ENCODE data around the gene LCAT.
A peak's percentile ranks its signal among the peaks of the same experiment; 100 is the strongest.

LCAT gene

DNA sequence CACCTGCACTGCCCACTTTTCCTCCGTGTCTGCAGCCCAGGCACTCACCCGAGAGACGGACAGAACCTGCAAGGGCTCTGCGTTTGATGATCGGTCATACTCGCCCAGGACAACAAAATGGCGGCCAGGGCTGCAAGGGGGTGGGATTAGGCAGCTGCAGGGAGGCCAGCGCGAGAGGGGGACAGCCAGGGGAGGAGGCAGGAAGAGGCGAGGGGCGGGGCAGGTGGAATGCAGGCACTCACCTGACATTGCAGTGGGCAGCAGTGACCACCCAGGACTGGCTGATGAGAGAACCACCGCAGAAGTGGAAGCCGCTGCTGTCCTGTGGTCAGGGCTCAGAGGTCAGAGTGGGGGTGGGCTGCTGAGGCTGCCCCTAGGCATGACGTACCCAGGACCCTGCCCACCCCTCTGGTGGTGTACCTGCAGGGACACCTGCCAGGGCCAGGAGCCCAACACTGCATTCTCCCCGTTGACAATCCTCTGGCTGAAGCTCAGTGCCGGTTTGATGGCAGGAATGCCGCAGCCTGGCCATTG is 13.2 kb downstream of the LCAT start:
- DNase-seq (ENCODE audit: low read depth) = no peak
- TF ChIP-seq CTCF (IDR thresholded peaks at IDR 0.05; ENCODE audit: insufficient read depth, low read depth, low read length, missing control alignments) = no peak
- H3K4me3 ChIP-seq (ENCODE audit: low read length) = no peak overlapping the region

- no peak for TF ChIP-seq CTCF (IDR thresholded peaks at IDR 0.05; ENCODE audit: insufficient read depth, low read depth, low read length, missing control alignments)
- no peak for DNase-seq (ENCODE audit: low read depth)
- no peak overlapping the region for H3K4me3 ChIP-seq (ENCODE audit: low read length)
Observed at GRCh38 chr16:67930191-67930590, 13.7 kb downstream of the LCAT start.

- no peak overlapping the region for H3K4me3 ChIP-seq (ENCODE audit: low read length)
- TF ChIP-seq CTCF (IDR thresholded peaks at IDR 0.05; ENCODE audit: insufficient read depth, low read depth, low read length, missing control alignments) = peak; percentile 95
- DNase-seq (ENCODE audit: low read depth) = peak; percentile 70
Observed at GRCh38 chr16:67928561-67929364, 15.2 kb downstream of the LCAT start.

- no peak for DNase-seq (ENCODE audit: low read depth)
- H3K4me3 ChIP-seq (ENCODE audit: low read length) = no peak overlapping the region
- no peak for TF ChIP-seq CTCF (IDR thresholded peaks at IDR 0.05; ENCODE audit: insufficient read depth, low read depth, low read length, missing control alignments)
Observed at GRCh38 chr16:67928147-67928546, 15.8 kb downstream of the LCAT start.

- no peak for TF ChIP-seq CTCF (IDR thresholded peaks at IDR 0.05; ENCODE audit: insufficient read depth, low read depth, low read length, missing control alignments)
- H3K4me3 ChIP-seq (ENCODE audit: low read length) = no peak overlapping the region
- no peak for DNase-seq (ENCODE audit: low read depth)
Observed at GRCh38 chr16:67927131-67927941, 16.6 kb downstream of the LCAT start.

DNA sequence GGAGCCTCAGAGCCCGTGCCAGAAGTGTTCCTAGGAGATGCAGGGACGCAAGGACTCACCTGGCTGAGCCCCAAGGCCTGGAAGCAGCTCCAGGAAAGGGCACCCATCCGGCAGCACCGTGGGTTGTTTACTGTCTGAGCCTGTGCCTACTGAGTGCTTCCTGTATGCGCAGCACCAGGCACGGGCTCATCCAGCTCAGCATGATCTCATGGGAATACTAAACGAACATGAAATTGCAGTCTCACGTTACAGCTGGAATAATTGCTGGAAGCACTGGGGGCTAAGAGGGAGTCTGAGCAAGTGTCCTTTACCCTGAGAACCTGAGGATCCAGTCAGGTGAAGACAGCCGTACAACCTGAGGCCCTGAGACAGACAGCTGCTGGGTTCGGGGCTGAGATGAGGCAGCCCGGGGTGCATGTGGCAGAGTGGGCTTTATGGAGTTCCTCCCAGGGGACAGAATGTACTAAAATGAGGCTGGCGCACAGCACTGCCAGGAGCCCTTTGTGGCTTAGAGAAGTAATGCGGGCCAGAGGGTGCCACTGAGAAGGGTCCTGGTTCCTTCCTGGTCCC is 17.7 kb downstream of the LCAT start:
- H3K4me3 ChIP-seq (ENCODE audit: low read length) = no peak overlapping the region
- no peak for TF ChIP-seq CTCF (IDR thresholded peaks at IDR 0.05; ENCODE audit: insufficient read depth, low read depth, low read length, missing control alignments)
- DNase-seq (ENCODE audit: low read depth) = peak; percentile 77

Measured in epithelial cell of esophagus (primary cell).